KMS-11 (cell line): ENCODE results near the gene SCP2.

Experiments
- H2AFZ ChIP-seq: fragments of 200-600 bp; sonication (generic); 2 replicates; pipeline ENCODE4 v1.6.1; 2016; ENCODE audit warnings: antibody characterized with exemption, mixed run types, low read depth
- H3K27ac ChIP-seq: fragments of 200-600 bp; sonication (generic); 2 replicates; pipeline ENCODE4 v1.6.1; 2016; ENCODE audit warnings: mild to moderate bottlenecking, mixed run types
- H3K27me3 ChIP-seq: fragments of 200-600 bp; sonication (generic); 2 replicates; pipeline ENCODE4 v1.6.1; 2017; ENCODE audit warnings: mild to moderate bottlenecking, low read depth, mixed run types, moderate library complexity; ENCODE audit not compliant: insufficient read depth
- H3K36me3 ChIP-seq: fragments of 200-600 bp; sonication (generic); 2 replicates; pipeline ENCODE4 v1.6.1; 2017; ENCODE audit warnings: mild to moderate bottlenecking, mixed run types; ENCODE audit not compliant: insufficient read depth
- H3K4me1 ChIP-seq: fragments of 200-600 bp; sonication (generic); 2 replicates; pipeline ENCODE4 v1.6.1; 2016; ENCODE audit warnings: mild to moderate bottlenecking, low read depth, mixed run types; ENCODE audit not compliant: poor library complexity, severe bottlenecking
- H3K4me2 ChIP-seq: fragments of 200-600 bp; sonication (generic); 2 replicates; pipeline ENCODE4 v1.7.0; 2016; ENCODE audit warnings: mild to moderate bottlenecking, mixed run types
- H3K4me3 ChIP-seq: fragments of 200-600 bp; sonication (generic); IDR thresholded peaks from 2 replicates; pipeline ENCODE4 v1.6.1; 2017; ENCODE audit warnings: low read depth, low read length, mixed read lengths; ENCODE audit not compliant: insufficient read depth
- H3K79me2 ChIP-seq: fragments of 200-600 bp; sonication (generic); 2 replicates; pipeline ENCODE4 v1.6.1; 2016; ENCODE audit warnings: low read depth, mixed run types; ENCODE audit not compliant: insufficient read depth
- H3K9ac ChIP-seq: fragments of 200-600 bp; sonication (generic); 2 replicates; pipeline ENCODE4 v1.6.1; 2016; ENCODE audit warnings: mild to moderate bottlenecking, mixed run types
- H4K20me1 ChIP-seq: fragments of 200-600 bp; sonication (generic); 2 replicates; pipeline ENCODE4 v1.6.1; 2016; ENCODE audit warnings: mild to moderate bottlenecking, mixed run types; ENCODE audit not compliant: insufficient read depth
- CTCF ChIP-seq: fragments of 200-600 bp; sonication (generic); conservative IDR thresholded peaks from 2 replicates; pipeline ENCODE4 v1.6.1; 2017; ENCODE audit warnings: low read depth, mild to moderate bottlenecking, antibody characterized with exemption, low read length, moderate library complexity, mixed read lengths

The SCP2 gene

GRCh38 chr1:53046930-53047329 is 119.9 kb downstream of the SCP2 start:
- no peak overlapping the region for H3K9ac ChIP-seq
- H3K4me3 ChIP-seq: no peak overlapping the region
- H3K4me1 ChIP-seq: no peaks in the 10 kb centered on the region
- H2AFZ ChIP-seq: no peak overlapping the region
- no peak for TF ChIP-seq CTCF
- H4K20me1 ChIP-seq: no peaks in the 10 kb centered on the region
- H3K79me2 ChIP-seq: no peaks in the 10 kb centered on the region
- no peaks in the 10 kb centered on the region for H3K36me3 ChIP-seq
- no peak overlapping the region for H3K27ac ChIP-seq
- H3K27me3 ChIP-seq: no peaks in the 10 kb centered on the region
- H3K4me2 ChIP-seq: no peak overlapping the region

GRCh38 chr1:53047737-53048736 is 121.0 kb downstream of the SCP2 start:
- Histone ChIP-seq H3K27me3 (no peaks in the 10 kb centered on the region), H3K27ac (no peak overlapping the region), H4K20me1 (no peaks in the 10 kb centered on the region), H3K4me3 (no peak overlapping the region), H3K36me3 (no peaks in the 10 kb centered on the region), H3K4me2 (no peak overlapping the region), H3K9ac (no peak overlapping the region), H3K4me1 (no peaks in the 10 kb centered on the region), H2AFZ (no peak overlapping the region), H3K79me2 (no peaks in the 10 kb centered on the region)
- TF ChIP-seq CTCF: no peak

- no peak for TF ChIP-seq CTCF
- H2AFZ ChIP-seq: no peak overlapping the region
- H3K27ac ChIP-seq: no peak overlapping the region
- H3K4me3 ChIP-seq: no peak overlapping the region
- no peaks in the 10 kb centered on the region for H3K27me3 ChIP-seq
- no peaks in the 10 kb centered on the region for H3K36me3 ChIP-seq
- no peaks in the 10 kb centered on the region for H3K79me2 ChIP-seq
- no peaks in the 10 kb centered on the region for H3K4me1 ChIP-seq
- H3K9ac ChIP-seq: no peak overlapping the region
- H4K20me1 ChIP-seq: no peaks in the 10 kb centered on the region
- no peak overlapping the region for H3K4me2 ChIP-seq
Measured at GRCh38 chr1:53048960-53049573, 122.0 kb downstream of the SCP2 start.

GRCh38 chr1:53049574-53049967 is 122.5 kb downstream of the SCP2 start:
- no peaks in the 10 kb centered on the region for H3K4me1 ChIP-seq
- no peak for TF ChIP-seq CTCF
- H3K36me3 ChIP-seq: no peaks in the 10 kb centered on the region
- H3K27ac ChIP-seq: no peak overlapping the region
- no peaks in the 10 kb centered on the region for H3K79me2 ChIP-seq
- no peaks in the 10 kb centered on the region for H4K20me1 ChIP-seq
- H2AFZ ChIP-seq: no peak overlapping the region
- H3K27me3 ChIP-seq: no peaks in the 10 kb centered on the region
- H3K4me3 ChIP-seq: no peak overlapping the region
- H3K4me2 ChIP-seq: no peak overlapping the region
- H3K9ac ChIP-seq: no peak overlapping the region
